Testis (tissue), 2 donors: ENCODE data around the gene DNAJC11.

Experiments
- POLR2A ChIP-seq: fragments of 450-650 bp; IDR thresholded peaks from one replicate; pipeline ENCODE4 v1.6.1; 2017; ENCODE audit warnings: antibody characterized with exemption, mild to moderate bottlenecking, moderate library complexity
- TF ChIP-seq, protein P1 (sequence below), 3 experiments: fragments of 450-650 bp in 2 of 3; fragments of 200-600 bp in 1 of 3; sonication (generic) in 1 of 3; IDR thresholded peaks; one replicate each; pipeline ENCODE4 v1.5.1; 2016 to 2019; ENCODE audit warnings: antibody characterized with exemption in 3 of 3, mild to moderate bottlenecking in 2 of 3, moderate library complexity in 1 of 3

DNA sequence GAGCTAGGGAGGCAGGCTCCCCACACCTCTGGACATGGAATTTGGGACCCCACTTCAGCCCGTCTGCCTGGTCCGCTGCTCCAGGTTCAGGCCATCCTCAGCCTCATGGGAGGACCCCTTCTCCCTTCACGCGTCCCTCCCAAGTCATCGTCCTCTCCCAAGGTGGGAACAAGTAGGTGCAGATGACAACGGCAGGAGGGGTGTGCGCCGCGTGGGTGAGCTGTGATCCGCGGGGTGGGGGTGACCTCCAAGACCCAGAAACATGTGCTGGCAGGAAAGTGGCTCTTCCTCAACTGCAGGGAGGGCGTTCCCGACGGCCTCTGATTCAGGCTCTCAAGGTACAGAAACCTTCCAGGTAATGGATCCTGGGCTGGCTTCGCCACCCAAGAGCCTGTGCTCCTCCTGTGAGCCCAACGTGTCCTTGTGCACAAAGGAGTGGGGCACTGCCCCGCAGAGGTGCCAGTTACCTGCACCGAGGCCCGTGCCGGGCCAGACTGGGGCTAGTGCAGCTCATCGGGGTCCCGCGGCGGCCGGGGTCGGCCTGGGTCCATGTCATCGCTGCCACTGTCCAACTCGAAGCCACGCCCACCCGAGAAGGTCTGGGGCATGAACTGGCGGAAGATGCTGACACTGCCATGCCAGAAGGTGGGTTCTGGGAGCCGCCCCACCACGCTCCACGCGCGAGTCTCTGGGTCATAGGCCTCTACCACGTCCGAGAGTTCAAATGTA, 108.6 kb downstream of the DNAJC11 start:
- TF ChIP-seq, protein P1, sequence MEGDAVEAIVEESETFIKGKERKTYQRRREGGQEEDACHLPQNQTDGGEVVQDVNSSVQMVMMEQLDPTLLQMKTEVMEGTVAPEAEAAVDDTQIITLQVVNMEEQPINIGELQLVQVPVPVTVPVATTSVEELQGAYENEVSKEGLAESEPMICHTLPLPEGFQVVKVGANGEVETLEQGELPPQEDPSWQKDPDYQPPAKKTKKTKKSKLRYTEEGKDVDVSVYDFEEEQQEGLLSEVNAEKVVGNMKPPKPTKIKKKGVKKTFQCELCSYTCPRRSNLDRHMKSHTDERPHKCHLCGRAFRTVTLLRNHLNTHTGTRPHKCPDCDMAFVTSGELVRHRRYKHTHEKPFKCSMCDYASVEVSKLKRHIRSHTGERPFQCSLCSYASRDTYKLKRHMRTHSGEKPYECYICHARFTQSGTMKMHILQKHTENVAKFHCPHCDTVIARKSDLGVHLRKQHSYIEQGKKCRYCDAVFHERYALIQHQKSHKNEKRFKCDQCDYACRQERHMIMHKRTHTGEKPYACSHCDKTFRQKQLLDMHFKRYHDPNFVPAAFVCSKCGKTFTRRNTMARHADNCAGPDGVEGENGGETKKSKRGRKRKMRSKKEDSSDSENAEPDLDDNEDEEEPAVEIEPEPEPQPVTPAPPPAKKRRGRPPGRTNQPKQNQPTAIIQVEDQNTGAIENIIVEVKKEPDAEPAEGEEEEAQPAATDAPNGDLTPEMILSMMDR (IDR thresholded peaks at IDR 0.05): no peak
- no peak for TF ChIP-seq POLR2A
